ENCODE data around the gene PCYT1B.
"Not testable (repeated sequence)": the region's sequence is repeated elsewhere in the genome, so short reads cannot be mapped to it uniquely, and the experiment has no call there.

PCYT1B gene

DNA sequence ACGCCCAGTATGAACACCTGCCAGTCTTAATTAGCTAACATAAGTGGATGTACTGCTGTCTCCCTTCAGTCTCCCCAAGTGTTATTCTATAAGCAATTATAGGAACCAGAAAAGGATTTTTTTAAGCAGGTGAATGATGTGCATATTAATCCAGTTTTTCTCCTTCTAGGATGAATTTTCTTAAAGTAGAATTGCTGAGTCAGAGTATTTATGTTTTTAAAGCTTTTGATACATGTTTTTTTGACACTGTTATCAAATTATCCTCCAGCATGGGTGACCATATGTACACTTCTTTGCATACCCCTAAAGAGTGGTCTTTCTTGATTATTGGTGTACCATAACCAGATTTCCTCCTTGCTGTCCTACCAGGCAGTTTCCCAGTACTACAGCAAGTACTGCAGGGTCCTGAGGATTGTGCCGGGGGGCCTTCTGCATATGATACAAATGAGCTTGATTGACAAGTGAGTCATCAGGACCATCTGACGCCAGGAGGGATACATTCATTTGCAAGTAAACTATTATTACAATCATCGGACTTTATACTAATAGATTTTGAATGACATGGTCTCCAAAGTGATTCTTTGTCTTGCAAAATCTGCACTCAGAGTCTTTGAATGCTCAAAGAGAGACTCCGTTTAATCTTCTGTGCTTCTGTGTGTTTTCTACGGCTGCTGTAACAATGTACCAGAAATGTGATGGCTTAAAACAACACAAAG, 10.7 kb upstream of the PCYT1B start:
- Histone ChIP-seq H3K4me3 (no peak overlapping the region), H3K27ac (no peak overlapping the region), H3K9me3 (ENCODE audit: low read depth, low read length) (no peaks in the 10 kb centered on the region), H3K9ac (ENCODE audit: insufficient read length) (no peak overlapping the region), H3K36me3 (ENCODE audit: insufficient read depth, low read length) (no peaks in the 10 kb centered on the region)
- no peak for DNase-seq (ENCODE audit: low read depth, low spot score)
- no peak for TF ChIP-seq POLR2AphosphoS5 (IDR thresholded peaks at IDR 0.05; ENCODE audit: borderline replicate concordance, low read depth, low read length)
- TF ChIP-seq EZH2 (IDR thresholded peaks at IDR 0.05) = no peak
- TF ChIP-seq FOXP2 (optimal IDR thresholded peaks at IDR 0.05; ENCODE audit: control extremely low read depth, extremely low read length, insufficient read depth) = no peak

DNA sequence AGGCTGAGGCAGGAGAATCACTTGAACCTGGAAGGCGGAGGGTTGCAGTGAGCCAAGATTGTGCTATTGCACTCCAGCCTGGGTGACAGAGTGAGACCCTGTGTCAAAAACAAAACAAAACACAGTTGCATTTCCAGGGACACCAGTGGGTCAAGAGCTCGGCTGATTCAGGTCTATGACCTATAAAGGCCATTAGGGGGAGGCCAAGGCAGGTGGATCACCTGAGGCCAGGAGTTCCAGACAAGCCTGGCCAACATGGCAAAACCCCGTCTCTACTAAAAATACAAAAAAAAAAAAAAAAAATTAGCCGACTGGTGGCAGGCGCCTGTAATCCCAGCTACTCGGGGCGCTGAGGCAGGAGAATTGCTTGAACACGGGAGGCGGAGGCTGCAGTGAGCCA, 8.5 kb upstream of the PCYT1B start:
- H3K4me3 ChIP-seq; DNase-seq (ENCODE audit: low read depth, low spot score); H3K9me3 ChIP-seq (ENCODE audit: low read depth, low read length); H3K9ac ChIP-seq (ENCODE audit: insufficient read length); H3K27ac ChIP-seq; H3K36me3 ChIP-seq (ENCODE audit: insufficient read depth, low read length): not testable (repeated sequence)

DNA sequence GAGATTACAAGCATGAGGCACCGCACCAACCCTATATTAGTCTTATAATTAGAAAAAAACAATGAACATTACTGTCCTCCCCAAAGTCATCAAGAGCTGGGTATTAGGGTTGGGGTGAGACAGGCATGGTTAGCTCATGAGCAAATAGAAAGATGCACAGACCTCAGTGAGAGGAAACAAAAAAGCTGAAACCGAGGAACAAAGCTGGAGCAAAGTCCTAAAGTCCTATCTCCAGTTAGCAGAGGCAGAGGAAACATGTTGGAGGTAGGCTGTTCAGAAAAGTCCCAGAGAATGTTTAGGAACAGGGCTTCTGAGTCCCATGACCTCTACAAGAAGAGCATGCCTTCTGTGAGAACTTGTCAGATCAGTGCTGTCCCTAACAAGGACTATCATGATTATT, 4.6 kb upstream of the PCYT1B start:
- TF ChIP-seq EZH2 (IDR thresholded peaks at IDR 0.05) (no peak), POLR2AphosphoS5 (IDR thresholded peaks at IDR 0.05; ENCODE audit: borderline replicate concordance, low read depth, low read length) (no peak), FOXP2 (optimal IDR thresholded peaks at IDR 0.05; ENCODE audit: control extremely low read depth, extremely low read length, insufficient read depth) (no peak)
- H3K36me3 ChIP-seq (ENCODE audit: insufficient read depth, low read length) = no peaks in the 10 kb centered on the region
- no peak overlapping the region for H3K9ac ChIP-seq (ENCODE audit: insufficient read length)
- no peak overlapping the region for H3K4me3 ChIP-seq
- H3K9me3 ChIP-seq (ENCODE audit: low read depth, low read length) = no peaks in the 10 kb centered on the region
- no peak for DNase-seq (ENCODE audit: low read depth, low spot score)
- no peak overlapping the region for H3K27ac ChIP-seq

DNA sequence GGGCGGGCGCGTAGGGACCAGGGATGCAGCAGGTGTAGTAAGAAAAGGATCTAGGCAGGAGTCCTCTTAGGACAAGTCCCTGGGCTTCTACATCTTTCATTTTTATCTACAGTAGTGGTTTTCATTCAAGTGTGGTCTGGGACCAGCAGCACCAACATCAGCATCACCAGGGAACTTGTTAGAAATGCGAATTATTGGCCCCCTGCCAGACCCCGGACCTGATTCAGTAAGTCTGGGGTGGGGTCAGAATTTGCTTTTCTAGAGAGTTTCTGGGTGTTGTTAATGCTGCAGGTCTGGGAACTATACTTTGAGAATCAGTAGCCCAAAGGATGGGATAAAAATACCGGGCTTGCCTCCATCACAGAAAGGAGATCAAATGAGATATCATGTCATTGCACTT, 1.3 kb upstream of the PCYT1B start:
- no peak overlapping the region for H3K9ac ChIP-seq (ENCODE audit: insufficient read length)
- no peak for DNase-seq (ENCODE audit: low read depth, low spot score)
- TF ChIP-seq POLR2AphosphoS5 (IDR thresholded peaks at IDR 0.05; ENCODE audit: borderline replicate concordance, low read depth, low read length) (no peak), FOXP2 (optimal IDR thresholded peaks at IDR 0.05; ENCODE audit: control extremely low read depth, extremely low read length, insufficient read depth) (no peak), EZH2 (IDR thresholded peaks at IDR 0.05) (no peak)
- no peaks in the 10 kb centered on the region for H3K9me3 ChIP-seq (ENCODE audit: low read depth, low read length)
- H3K4me3 ChIP-seq = no peak overlapping the region
- H3K36me3 ChIP-seq (ENCODE audit: insufficient read depth, low read length) = no peaks in the 10 kb centered on the region
- H3K27ac ChIP-seq = no peak overlapping the region

DNA sequence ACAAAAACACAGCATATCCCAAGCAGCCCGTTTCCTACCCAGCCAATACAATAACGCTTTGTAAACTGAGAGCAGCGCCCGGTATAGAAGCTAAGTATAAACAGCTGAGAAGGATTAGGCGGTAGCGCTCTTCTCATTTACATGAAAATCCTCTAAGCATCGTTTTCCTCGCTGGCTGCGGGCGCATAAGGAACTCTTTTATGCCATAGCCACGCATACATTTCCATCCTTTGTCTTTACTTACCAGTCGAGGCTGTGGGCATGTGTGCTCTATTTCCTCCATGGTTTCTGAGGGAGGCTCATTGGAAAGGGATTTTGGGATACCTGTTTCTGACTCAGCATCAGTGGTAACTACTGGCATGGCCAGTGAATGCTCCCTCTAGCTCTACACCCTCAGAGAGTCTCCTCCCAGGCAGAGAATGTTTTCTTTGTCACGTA, 383 bp downstream of the PCYT1B start:
- Histone ChIP-seq H3K4me3 (peak overlapping the region; percentile 69), H3K36me3 (ENCODE audit: insufficient read depth, low read length) (no peaks in the 10 kb centered on the region), H3K9ac (ENCODE audit: insufficient read length) (no peak overlapping the region), H3K27ac (no peak overlapping the region), H3K9me3 (ENCODE audit: low read depth, low read length) (no peaks in the 10 kb centered on the region)
- TF ChIP-seq POLR2AphosphoS5 (IDR thresholded peaks at IDR 0.05; ENCODE audit: borderline replicate concordance, low read depth, low read length) (no peak), EZH2 (IDR thresholded peaks at IDR 0.05) (no peak), FOXP2 (optimal IDR thresholded peaks at IDR 0.05; ENCODE audit: control extremely low read depth, extremely low read length, insufficient read depth) (no peak)
- DNase-seq (ENCODE audit: low read depth, low spot score) = no peak

DNA sequence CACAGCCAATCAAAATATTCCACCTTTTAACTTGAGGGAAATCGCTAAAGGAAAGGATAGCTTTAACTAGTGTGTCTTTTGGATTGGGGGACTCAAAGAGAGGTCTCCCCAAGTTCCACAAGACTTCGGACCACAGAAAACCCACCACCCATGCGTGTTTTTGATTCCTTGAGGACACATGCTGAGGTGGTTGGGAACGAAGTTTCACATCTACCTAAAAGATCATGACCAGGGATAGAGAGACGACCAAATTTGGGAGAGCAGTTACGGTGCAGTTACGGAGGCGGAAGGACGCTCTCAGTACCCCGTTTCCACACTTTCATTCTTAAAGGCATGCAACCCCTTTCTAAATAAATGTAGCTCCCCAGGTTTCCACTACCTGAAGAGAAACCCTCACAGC, 1.1 kb downstream of the PCYT1B start:
- Histone ChIP-seq H3K9ac (ENCODE audit: insufficient read length) (no peak overlapping the region), H3K36me3 (ENCODE audit: insufficient read depth, low read length) (no peaks in the 10 kb centered on the region), H3K9me3 (ENCODE audit: low read depth, low read length) (no peaks in the 10 kb centered on the region), H3K4me3 (no peak overlapping the region), H3K27ac (no peak overlapping the region)
- TF ChIP-seq POLR2AphosphoS5 (IDR thresholded peaks at IDR 0.05; ENCODE audit: borderline replicate concordance, low read depth, low read length) (no peak), FOXP2 (optimal IDR thresholded peaks at IDR 0.05; ENCODE audit: control extremely low read depth, extremely low read length, insufficient read depth) (no peak), EZH2 (IDR thresholded peaks at IDR 0.05) (no peak)
- no peak for DNase-seq (ENCODE audit: low read depth, low spot score)

DNA sequence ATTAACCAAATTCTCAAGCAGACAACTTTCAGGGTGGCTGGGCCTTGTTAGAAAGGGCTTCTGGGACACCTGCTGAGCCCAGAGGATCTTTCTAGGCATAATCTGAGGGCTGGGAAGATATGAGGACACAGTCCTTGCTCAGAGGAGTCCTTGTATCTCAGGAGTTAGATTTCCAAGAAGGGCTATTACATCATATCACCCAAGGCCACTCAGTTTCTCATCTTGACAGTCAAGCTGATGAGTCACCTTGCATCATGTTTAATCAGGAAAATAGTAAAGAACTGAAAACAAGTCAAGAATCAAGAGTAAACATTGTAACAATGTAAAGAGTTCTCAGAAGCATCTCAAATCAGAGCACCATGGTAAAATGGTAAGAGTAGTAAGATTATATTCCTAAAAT, 4.0 kb downstream of the PCYT1B start:
- DNase-seq (ENCODE audit: low read depth, low spot score) = no peak
- no peak overlapping the region for H3K9ac ChIP-seq (ENCODE audit: insufficient read length)
- H3K36me3 ChIP-seq (ENCODE audit: insufficient read depth, low read length) = no peaks in the 10 kb centered on the region
- H3K9me3 ChIP-seq (ENCODE audit: low read depth, low read length) = no peaks in the 10 kb centered on the region
- no peak overlapping the region for H3K27ac ChIP-seq
- H3K4me3 ChIP-seq = no peak overlapping the region
- no peak for TF ChIP-seq EZH2 (IDR thresholded peaks at IDR 0.05)
- TF ChIP-seq FOXP2 (optimal IDR thresholded peaks at IDR 0.05; ENCODE audit: control extremely low read depth, extremely low read length, insufficient read depth) = no peak
- no peak for TF ChIP-seq POLR2AphosphoS5 (IDR thresholded peaks at IDR 0.05; ENCODE audit: borderline replicate concordance, low read depth, low read length)

DNA sequence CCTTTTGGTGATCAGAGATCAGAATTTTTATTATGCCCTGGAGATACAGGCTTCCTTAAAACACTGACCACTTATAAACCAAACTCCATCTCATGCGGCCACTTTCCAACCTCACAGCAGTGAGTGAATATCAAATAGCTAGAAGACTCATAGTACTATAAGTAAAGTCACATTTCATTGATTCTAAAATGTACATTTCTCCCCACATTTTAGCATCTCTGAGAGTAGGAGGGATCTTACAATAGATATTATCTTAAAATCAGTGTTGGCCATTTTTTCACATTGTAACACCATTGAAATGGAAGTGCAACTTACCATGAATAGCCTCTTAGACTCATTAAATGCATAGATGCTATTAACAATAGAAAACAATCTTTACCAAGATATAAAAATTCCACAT, 17.4 kb downstream of the PCYT1B start:
- H3K9ac ChIP-seq (ENCODE audit: insufficient read length) = no peak overlapping the region
- TF ChIP-seq EZH2 (IDR thresholded peaks at IDR 0.05) (no peak), POLR2AphosphoS5 (IDR thresholded peaks at IDR 0.05; ENCODE audit: borderline replicate concordance, low read depth, low read length) (no peak), FOXP2 (optimal IDR thresholded peaks at IDR 0.05; ENCODE audit: control extremely low read depth, extremely low read length, insufficient read depth) (no peak)

DNA sequence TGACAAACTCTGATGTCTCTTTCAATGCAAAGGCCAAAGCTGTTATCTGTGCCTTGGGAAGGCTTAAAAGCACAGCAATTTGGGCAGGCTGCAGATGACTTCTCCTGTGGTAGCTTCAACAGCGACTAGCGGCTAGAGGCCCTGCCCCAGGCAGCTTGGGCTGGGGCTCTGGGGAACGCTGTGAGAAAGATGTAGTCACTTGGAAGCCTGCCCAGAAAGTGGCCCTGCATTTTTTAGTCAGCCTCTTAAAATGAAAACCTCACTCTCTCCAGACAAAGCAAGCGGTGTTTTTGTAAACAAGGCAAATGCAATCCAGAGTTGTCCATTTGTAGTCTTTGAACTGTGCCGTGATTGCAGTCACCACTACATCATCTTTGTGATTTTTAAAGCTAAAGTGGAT, 27.5 kb downstream of the PCYT1B start:
- no peak overlapping the region for H3K4me3 ChIP-seq
- no peaks in the 10 kb centered on the region for H3K36me3 ChIP-seq (ENCODE audit: insufficient read depth, low read length)
- H3K9me3 ChIP-seq (ENCODE audit: low read depth, low read length) = no peaks in the 10 kb centered on the region
- TF ChIP-seq FOXP2 (optimal IDR thresholded peaks at IDR 0.05; ENCODE audit: control extremely low read depth, extremely low read length, insufficient read depth) (no peak), POLR2AphosphoS5 (IDR thresholded peaks at IDR 0.05; ENCODE audit: borderline replicate concordance, low read depth, low read length) (no peak), EZH2 (IDR thresholded peaks at IDR 0.05) (no peak)
- DNase-seq (ENCODE audit: low read depth, low spot score) = peak; percentile 14
- no peak overlapping the region for H3K27ac ChIP-seq
- H3K9ac ChIP-seq (ENCODE audit: insufficient read length) = no peak overlapping the region

More for the DNA sequence above, 17.4 kb downstream of the PCYT1B start:
- no peak for DNase-seq (ENCODE audit: low read depth, low spot score)
- Histone ChIP-seq H3K36me3 (ENCODE audit: insufficient read depth, low read length) (no peaks in the 10 kb centered on the region), H3K27ac (no peak overlapping the region), H3K4me3 (no peak overlapping the region), H3K9me3 (ENCODE audit: low read depth, low read length) (no peaks in the 10 kb centered on the region)

All from SK-N-MC (cell line).